Measurements from ENCODE around the gene PHLPP1. TPM values are rescaled to one million over a fixed set of nuclear protein-coding genes. Genes with fewer than 3 reads are reported as not detected.

Gene PHLPP1
- total RNA-seq, 2 donors from 2014 or later = 8.6 to 20.8 TPM

- no peak overlapping the region for H3K4me3 ChIP-seq
- 53 to 54% methylated on average over 4 of the region's 4 CpGs for WGBS, 2 donors
- no peaks in the 10 kb centered on the region for H3K36me3 ChIP-seq (replicated peaks in 1 of 2; ENCODE audit: insufficient read depth in 1 of 2, low read depth in 2 of 2)
- intact Hi-C loops (cut with DNase I) = no loop called here
- peaks cover 15% of the 10 kb centered on the region for H3K4me1 ChIP-seq
- no peaks in the 10 kb centered on the region for H3K9me3 ChIP-seq
- no peak overlapping the region for H3K27ac ChIP-seq
- no peak for DNase-seq
- H3K27me3 ChIP-seq = no peaks in the 10 kb centered on the region
- no peak for ATAC-seq
- TF ChIP-seq, protein P1, sequence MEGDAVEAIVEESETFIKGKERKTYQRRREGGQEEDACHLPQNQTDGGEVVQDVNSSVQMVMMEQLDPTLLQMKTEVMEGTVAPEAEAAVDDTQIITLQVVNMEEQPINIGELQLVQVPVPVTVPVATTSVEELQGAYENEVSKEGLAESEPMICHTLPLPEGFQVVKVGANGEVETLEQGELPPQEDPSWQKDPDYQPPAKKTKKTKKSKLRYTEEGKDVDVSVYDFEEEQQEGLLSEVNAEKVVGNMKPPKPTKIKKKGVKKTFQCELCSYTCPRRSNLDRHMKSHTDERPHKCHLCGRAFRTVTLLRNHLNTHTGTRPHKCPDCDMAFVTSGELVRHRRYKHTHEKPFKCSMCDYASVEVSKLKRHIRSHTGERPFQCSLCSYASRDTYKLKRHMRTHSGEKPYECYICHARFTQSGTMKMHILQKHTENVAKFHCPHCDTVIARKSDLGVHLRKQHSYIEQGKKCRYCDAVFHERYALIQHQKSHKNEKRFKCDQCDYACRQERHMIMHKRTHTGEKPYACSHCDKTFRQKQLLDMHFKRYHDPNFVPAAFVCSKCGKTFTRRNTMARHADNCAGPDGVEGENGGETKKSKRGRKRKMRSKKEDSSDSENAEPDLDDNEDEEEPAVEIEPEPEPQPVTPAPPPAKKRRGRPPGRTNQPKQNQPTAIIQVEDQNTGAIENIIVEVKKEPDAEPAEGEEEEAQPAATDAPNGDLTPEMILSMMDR (IDR thresholded peaks at IDR 0.05) = no peak
- TF ChIP-seq POLR2A (IDR thresholded peaks at IDR 0.05) = no peak
Measured at GRCh38 chr18:62860062-62860461, 144.7 kb downstream of the PHLPP1 start.

- no peaks in the 10 kb centered on the region for H3K27me3 ChIP-seq
- H3K36me3 ChIP-seq (replicated peaks in 1 of 2; ENCODE audit: insufficient read depth in 1 of 2, low read depth in 2 of 2) = no peaks in the 10 kb centered on the region
- H3K4me1 ChIP-seq = peaks cover 12% of the 10 kb centered on the region
- TF ChIP-seq, protein P1 (IDR thresholded peaks at IDR 0.05) = no peak
- no peak for TF ChIP-seq POLR2A (IDR thresholded peaks at IDR 0.05)
- no peaks in the 10 kb centered on the region for H3K9me3 ChIP-seq
- no peak overlapping the region for H3K4me3 ChIP-seq
- WGBS, 2 donors = 79 to 84% methylated on average over 2 of the region's 2 CpGs
- intact Hi-C loops (cut with DNase I) = no loop called here
- ATAC-seq = no peak
- no peak overlapping the region for H3K27ac ChIP-seq
- no peak for DNase-seq
Measured at GRCh38 chr18:62862466-62862865, 147.1 kb downstream of the PHLPP1 start.

DNA sequence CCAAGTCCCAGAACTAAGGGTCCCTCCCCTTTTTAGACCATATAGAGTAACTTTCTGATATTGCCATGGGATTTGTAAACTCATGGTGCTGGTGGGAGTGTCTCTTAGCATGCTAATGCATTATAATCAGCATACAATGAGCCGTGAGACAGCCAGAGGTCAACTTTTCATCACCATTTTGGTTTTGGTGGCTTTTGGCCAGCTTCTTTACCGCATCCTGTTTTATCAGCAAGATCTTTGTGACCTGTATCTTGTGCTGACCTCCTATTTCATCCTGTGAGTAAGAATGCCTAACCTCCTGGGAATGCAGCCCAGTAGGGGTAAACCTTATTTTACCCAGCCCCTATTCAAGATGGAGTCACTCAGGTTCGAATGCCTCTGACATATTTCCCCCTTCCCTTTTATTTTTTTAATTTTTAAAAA lies 148.2 kb downstream of the PHLPP1 start:
- H3K4me3 ChIP-seq = no peak overlapping the region
- no peak overlapping the region for H3K27ac ChIP-seq

GRCh38 chr18:62865498-62865897 lies 150.2 kb downstream of the PHLPP1 start:
- TF ChIP-seq, protein P1 (IDR thresholded peaks at IDR 0.05) = no peak
- TF ChIP-seq POLR2A (IDR thresholded peaks at IDR 0.05) = no peak
- H3K4me3 ChIP-seq = no peak overlapping the region
- H3K36me3 ChIP-seq (replicated peaks in 1 of 2; ENCODE audit: insufficient read depth in 1 of 2, low read depth in 2 of 2) = no peaks in the 10 kb centered on the region
- H3K27me3 ChIP-seq = no peaks in the 10 kb centered on the region
- no peak overlapping the region for H3K27ac ChIP-seq
- no peak for DNase-seq
- intact Hi-C loops (cut with DNase I) = no loop called here
- peaks cover 2% of the 10 kb centered on the region for H3K4me1 ChIP-seq
- H3K9me3 ChIP-seq = no peaks in the 10 kb centered on the region
- no peak for ATAC-seq

More for the DNA sequence above, 148.2 kb downstream of the PHLPP1 start:
- ATAC-seq (no peak), DNase-seq (no peak)
- peaks cover 12% of the 10 kb centered on the region for H3K4me1 ChIP-seq
- H3K36me3 ChIP-seq (replicated peaks in 1 of 2; ENCODE audit: insufficient read depth in 1 of 2, low read depth in 2 of 2) = no peaks in the 10 kb centered on the region
- TF ChIP-seq, protein P1 (IDR thresholded peaks at IDR 0.05) = no peak
- TF ChIP-seq POLR2A (IDR thresholded peaks at IDR 0.05) = no peak
- intact Hi-C loops (cut with DNase I) = no loop called here
- H3K9me3 ChIP-seq = no peaks in the 10 kb centered on the region
- no peaks in the 10 kb centered on the region for H3K27me3 ChIP-seq
- 82 to 97% methylated on average over 3 of the region's 3 CpGs for WGBS, 2 donors

DNA sequence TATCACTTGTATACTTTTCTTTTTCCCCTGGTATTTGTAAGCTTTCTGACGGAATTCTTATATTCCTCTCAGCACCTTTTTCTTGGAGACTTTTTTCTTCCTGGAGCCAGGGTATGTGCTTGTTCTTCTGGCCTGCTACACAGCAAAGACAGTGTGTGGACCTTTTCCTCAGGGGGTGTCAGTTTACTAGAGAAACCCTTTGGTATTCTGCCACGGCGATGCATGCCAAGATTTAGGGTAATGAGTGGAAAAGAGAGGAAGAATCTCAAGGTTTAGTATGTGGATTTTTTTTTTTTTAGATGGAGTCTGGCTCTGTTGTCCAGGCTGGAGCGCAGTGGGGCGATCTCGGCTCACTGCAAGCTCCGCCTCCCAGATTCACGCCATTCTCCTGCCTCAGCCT lies 152.2 kb downstream of the PHLPP1 start:
- DNase-seq (no peak), ATAC-seq (no peak)
- H3K4me1 ChIP-seq = no peaks in the 10 kb centered on the region
- no peaks in the 10 kb centered on the region for H3K9me3 ChIP-seq
- no peak overlapping the region for H3K27ac ChIP-seq
- TF ChIP-seq POLR2A (IDR thresholded peaks at IDR 0.05) = no peak
- TF ChIP-seq, protein P1 (IDR thresholded peaks at IDR 0.05) = no peak
- intact Hi-C loops (cut with DNase I) = no loop called here
- WGBS, 2 donors = 90 to 95% methylated on average over 8 of the region's 8 CpGs
- H3K36me3 ChIP-seq (replicated peaks in 1 of 2; ENCODE audit: insufficient read depth in 1 of 2, low read depth in 2 of 2) = no peaks in the 10 kb centered on the region
- H3K4me3 ChIP-seq = no peak overlapping the region
- no peaks in the 10 kb centered on the region for H3K27me3 ChIP-seq
